ENCODE measurements around the gene MYO9B.

MYO9B gene

DNA sequence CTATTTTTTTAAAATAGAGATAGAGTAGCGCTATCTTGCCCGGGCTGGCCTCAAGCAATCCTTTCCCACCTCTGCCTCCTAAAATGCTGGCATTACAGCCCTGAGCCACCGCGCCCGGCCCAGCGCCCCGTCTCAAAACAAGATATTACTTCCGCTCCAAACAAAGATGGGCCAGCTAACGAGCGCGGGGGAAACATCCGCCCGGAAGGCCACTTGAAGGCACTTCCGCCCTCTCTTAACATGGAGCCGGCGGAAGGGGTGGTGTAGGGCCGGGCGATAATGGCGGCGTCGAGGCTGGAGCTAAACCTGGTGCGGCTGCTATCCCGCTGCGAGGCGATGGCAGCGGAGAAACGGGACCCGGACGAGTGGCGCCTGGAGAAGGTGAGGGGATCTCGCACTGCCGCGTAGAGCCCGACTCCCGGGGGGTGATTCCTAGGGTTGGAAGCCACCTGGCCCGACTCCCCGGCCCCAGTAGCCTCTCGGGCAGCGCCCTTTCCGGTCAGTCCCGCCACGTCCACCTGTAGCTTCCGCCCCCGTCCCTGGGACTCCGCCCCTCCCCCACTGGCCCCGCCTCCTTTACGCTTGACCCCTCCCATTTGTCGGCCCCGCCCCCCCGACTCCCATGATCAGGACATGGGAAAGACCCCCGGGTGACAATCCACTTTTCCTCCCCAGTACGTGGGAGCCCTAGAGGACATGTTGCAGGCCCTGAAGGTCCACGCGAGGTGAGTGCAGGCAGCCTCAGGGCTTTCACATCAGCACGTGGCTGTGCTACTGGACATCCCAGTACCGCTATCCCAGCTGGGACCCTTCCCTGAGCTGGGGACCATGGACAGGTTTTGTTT, 139.8 kb downstream of the MYO9B start, which contains the start of gene USE1:
TSS of gene USE1 (plus strand) at position 231 of the 845 bp plus-strand sequence. CDS start at position 280, 49 bp downstream.
- no peaks in the 10 kb centered on the region for H3K9me3 ChIP-seq (ENCODE audit: control insufficient read depth, insufficient read depth, low read length)
- H3K36me3 ChIP-seq (ENCODE audit: insufficient read depth, low read length), result peaks cover 9% of the 10 kb centered on the region; the same call in 1 of the 2 replicates
- H3K4me1 ChIP-seq (ENCODE audit: insufficient read depth, low read length), result peaks cover 2% of the 10 kb centered on the region; the same call in 1 of the 2 replicates
- H3K9ac ChIP-seq (ENCODE audit: low read depth, low read length), result peak within 1 kb of the TSS; percentile 94

- Histone ChIP-seq H3K36me3 (ENCODE audit: insufficient read depth, low read length) (peaks cover 9% of the 10 kb centered on the region; the same call in 1 of the 2 replicates), H3K4me1 (ENCODE audit: insufficient read depth, low read length) (peaks cover 4% of the 10 kb centered on the region; the same call in 1 of the 2 replicates), H3K9me3 (ENCODE audit: control insufficient read depth, insufficient read depth, low read length) (no peaks in the 10 kb centered on the region), H3K9ac (ENCODE audit: low read depth, low read length) (peak overlapping the region; percentile 94)
Measured at GRCh38 chr19:17216058-17216670, 140.6 kb downstream of the MYO9B start.

DNA sequence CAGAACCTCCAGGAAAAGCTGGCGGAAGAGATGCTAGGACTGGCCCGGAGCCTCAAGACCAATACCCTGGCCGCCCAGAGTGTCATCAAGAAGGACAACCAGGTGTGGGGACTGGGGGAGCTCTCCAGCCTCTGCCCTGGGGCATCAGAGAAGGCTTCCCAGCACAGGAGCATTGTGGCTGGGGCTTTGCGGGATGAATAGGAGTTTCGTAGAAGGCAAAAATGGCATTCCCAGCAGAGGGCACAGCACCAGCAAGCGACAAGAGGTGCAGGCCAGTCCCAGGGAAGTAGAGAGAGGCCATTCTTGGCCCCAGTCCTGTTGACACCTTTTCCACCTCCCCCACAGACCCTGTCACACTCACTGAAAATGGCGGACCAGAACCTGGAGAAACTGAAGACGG, 143.7 kb downstream of the MYO9B start:
- Histone ChIP-seq H3K9ac (ENCODE audit: low read depth, low read length) (no peak overlapping the region), H3K4me1 (ENCODE audit: insufficient read depth, low read length) (peaks cover 4% of the 10 kb centered on the region; the same call in 1 of the 2 replicates), H3K36me3 (ENCODE audit: insufficient read depth, low read length) (0 out of 2 replicates have a peak, but pooled peaks cover 6% of the 10 kb centered on the region), H3K9me3 (ENCODE audit: control insufficient read depth, insufficient read depth, low read length) (no peaks in the 10 kb centered on the region)

DNA sequence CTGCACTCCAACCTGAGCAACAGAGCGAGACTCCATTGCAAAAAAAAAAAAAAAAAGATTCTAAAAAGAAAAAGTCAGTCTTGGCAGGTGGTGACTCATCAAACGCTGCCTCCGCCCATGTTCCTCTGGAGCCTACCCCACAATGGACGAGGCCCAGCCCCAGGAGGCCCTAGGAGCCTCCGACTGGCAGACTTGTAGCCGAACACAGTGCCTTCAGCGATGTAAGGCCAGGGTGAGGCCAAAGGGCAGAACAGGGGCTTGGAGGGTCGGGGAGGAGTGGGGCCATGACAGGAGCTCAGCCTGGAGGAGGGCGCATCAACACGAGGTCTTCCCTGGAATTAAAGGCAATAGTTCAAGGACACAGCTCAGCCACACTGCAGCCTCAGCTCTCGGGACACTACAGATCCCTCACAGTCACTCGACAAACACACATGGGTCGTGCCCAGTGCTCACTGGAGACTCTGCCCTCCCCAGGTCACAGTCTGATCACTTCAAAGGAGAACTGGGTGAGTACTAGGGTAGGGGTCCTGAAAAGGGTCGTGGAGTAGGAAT, 144.7 kb downstream of the MYO9B start:
- H3K4me1 ChIP-seq (ENCODE audit: insufficient read depth, low read length), result peaks cover 4% of the 10 kb centered on the region; the same call in 1 of the 2 replicates
- no peaks in the 10 kb centered on the region for H3K9me3 ChIP-seq (ENCODE audit: control insufficient read depth, insufficient read depth, low read length)
- 0 out of 2 replicates have a peak, but pooled peaks cover 6% of the 10 kb centered on the region for H3K36me3 ChIP-seq (ENCODE audit: insufficient read depth, low read length)
- no peak overlapping the region for H3K9ac ChIP-seq (ENCODE audit: low read depth, low read length)

DNA sequence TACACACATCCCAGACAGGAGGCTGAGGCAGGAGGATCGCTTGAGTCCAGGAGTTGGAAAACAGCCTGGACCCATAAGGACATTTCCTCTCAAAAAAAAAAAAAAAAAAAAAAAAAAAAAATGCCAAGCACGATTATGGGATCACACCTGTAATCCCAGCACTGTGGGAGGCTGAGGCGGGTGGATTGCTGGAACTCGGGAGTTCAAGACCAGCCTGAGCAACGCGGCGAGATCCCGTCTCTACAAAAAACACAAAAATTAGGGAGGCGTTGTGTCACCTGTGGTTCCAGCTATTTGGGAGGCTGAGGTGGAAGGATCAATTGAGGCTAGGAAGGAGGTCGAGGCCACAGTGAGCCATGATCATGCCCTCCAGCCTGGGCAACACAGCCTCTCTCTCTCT, 149.5 kb downstream of the MYO9B start:
- Histone ChIP-seq H3K4me1 (ENCODE audit: insufficient read depth, low read length) (peaks cover 7% of the 10 kb centered on the region; the same call in 1 of the 2 replicates), H3K36me3 (ENCODE audit: insufficient read depth, low read length) (no peaks in the 10 kb centered on the region), H3K9ac (ENCODE audit: low read depth, low read length) (no peak overlapping the region), H3K9me3 (ENCODE audit: control insufficient read depth, insufficient read depth, low read length) (no peaks in the 10 kb centered on the region)

DNA sequence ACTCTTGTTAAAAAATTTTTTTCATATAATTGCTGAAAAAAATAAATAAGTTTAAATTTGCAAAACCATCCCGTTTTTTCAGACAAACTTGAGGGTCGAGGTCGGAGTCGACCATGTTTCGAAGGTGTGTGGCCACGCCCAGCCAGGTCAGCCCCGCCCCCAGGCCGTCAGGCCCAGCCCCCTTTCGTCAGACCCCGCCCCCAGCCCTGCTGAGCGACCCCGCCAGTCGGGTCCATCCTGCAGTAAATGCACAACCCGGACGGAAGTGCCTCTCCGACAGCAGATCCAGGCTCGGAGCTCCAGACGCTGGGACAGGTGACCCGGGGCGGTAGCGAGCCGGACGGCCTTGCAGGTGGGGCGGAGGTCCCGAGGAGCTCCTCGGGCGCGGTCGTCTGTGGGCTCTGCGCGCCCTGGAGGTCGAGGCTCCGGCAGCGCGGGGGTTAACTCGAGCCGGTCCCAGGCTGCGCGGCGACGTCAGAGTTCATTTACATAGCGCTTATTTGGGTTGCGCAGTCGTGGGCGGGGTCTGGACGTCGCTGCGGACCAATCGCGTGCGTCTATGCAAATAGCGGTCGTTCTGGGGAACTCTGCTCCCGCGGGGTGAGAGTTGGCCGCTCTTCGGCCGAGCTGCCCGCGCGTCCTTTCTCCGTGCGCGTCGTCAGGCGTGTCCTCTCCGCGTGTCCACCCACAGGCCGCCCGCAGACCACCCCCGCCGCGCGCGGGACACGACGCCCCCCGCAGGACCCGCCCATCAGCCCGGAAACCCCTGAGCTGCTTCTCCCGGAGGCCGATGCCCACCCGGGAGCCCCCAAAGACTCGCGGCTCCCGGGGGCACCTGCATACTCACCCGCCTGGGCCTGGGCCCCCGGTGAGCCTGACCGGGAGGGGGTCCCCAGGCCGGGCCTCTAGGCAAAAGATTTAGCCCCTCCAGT, 150.7 kb downstream of the MYO9B start, which contains the start of gene OCEL1:
TSS of gene OCEL1 (plus strand) at position 225 of the 932 bp plus-strand sequence. CDS start at position 247, 22 bp downstream.
- H3K4me1 ChIP-seq (ENCODE audit: insufficient read depth, low read length), result peaks cover 3% of the 10 kb centered on the region; the same call in 1 of the 2 replicates
- H3K36me3 ChIP-seq (ENCODE audit: insufficient read depth, low read length), result no peaks in the 10 kb centered on the region
- H3K9me3 ChIP-seq (ENCODE audit: control insufficient read depth, insufficient read depth, low read length), result no peaks in the 10 kb centered on the region
- H3K9ac ChIP-seq (ENCODE audit: low read depth, low read length), result peak within 1 kb of the TSS; percentile 91

- Histone ChIP-seq H3K9me3 (ENCODE audit: control insufficient read depth, insufficient read depth, low read length) (no peaks in the 10 kb centered on the region), H3K4me1 (ENCODE audit: insufficient read depth, low read length) (peaks cover 3% of the 10 kb centered on the region; the same call in 1 of the 2 replicates), H3K9ac (ENCODE audit: low read depth, low read length) (no peak overlapping the region; the same call in 1 of the 2 replicates), H3K36me3 (ENCODE audit: insufficient read depth, low read length) (no peaks in the 10 kb centered on the region)
Measured at GRCh38 chr19:17227798-17228367, 152.3 kb downstream of the MYO9B start.

DNA sequence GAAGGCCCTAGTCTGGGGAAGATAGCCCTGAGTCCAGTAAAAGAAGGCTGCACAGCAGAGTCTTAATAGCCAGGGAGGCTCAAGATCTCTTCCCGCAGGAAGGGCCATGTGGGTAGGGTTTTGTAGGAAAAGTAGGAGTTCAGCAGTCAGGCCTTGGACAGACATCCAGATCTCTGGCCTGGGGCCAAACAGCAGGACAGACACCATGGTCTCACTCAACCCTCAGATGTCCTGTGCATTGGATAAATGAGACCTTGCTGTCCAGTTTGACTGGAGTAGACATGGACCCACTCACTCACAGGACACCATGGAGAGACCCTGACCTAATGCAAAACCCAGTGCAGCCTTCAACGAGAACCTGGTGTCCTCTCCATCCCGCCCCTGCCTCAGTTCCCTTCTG, 154.3 kb downstream of the MYO9B start:
- Histone ChIP-seq H3K36me3 (ENCODE audit: insufficient read depth, low read length) (no peaks in the 10 kb centered on the region; the same call in 1 of the 2 replicates), H3K9me3 (ENCODE audit: control insufficient read depth, insufficient read depth, low read length) (no peaks in the 10 kb centered on the region), H3K9ac (ENCODE audit: low read depth, low read length) (no peak overlapping the region), H3K4me1 (ENCODE audit: insufficient read depth, low read length) (peaks cover 9% of the 10 kb centered on the region)

GRCh38 chr19:17232258-17232657, 156.7 kb downstream of the MYO9B start:
- Histone ChIP-seq H3K36me3 (ENCODE audit: insufficient read depth, low read length) (no peaks in the 10 kb centered on the region; the same call in 1 of the 2 replicates), H3K4me1 (ENCODE audit: insufficient read depth, low read length) (peaks cover 16% of the 10 kb centered on the region), H3K9me3 (ENCODE audit: control insufficient read depth, insufficient read depth, low read length) (no peaks in the 10 kb centered on the region), H3K9ac (ENCODE audit: low read depth, low read length) (no peak overlapping the region)

DNA sequence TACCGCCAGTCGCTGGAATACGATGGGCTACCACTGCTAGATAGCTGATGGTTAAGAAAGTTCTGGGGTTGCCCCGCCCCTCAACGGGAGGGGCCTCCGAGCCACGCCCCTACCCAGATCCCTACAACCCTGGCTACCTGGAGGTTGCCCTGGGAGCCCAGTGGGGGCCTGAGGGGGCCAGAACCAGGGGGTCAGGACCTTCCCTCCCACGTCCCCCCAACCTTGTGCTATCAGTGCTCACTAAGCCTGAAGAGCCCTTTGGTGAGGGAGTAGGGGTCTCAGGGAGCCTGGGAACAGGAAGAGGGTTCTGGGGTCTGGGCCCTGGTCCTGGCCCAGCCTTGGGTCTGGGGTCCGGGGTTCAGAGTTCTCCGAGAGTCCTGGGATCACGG, 159.3 kb downstream of the MYO9B start:
- peaks cover 14% of the 10 kb centered on the region for H3K4me1 ChIP-seq (ENCODE audit: insufficient read depth, low read length)
- H3K9me3 ChIP-seq (ENCODE audit: control insufficient read depth, insufficient read depth, low read length), result no peaks in the 10 kb centered on the region
- H3K36me3 ChIP-seq (ENCODE audit: insufficient read depth, low read length), result no peaks in the 10 kb centered on the region; the same call in 1 of the 2 replicates
- H3K9ac ChIP-seq (ENCODE audit: low read depth, low read length), result peak overlapping the region; percentile 90

DNA sequence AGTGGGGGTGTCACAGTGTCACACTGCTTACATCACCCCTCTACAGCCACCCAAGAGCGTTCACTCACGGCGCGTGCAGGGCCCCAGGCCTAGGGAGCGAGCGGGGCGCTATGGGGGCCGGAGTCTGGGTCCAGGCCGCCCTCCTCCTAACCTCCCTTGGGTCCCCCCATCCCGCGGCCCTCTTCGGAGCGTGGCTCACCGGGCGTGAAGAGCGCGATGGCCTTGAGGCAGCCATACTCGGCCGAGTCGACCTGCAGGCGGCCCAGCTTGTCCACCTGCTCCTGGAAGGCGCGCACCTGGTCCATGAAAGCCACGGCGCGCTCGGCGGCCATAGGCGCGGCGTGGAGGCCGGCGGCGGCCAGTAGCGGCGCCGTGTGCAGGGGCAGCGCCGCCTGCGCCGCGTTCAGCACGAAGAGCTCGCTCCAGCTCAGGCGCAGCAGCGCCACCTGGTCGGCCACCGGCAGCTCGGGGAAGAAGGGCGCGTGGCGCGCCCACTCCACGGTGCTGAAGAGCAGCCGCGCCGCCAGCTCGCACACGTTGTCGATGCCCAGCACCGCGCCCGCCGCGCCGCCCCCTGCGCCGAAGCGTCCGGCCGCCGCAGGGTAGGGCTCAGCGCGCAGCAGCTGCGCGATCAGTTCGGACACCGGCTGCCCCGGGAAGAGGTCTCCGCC, 159.9 kb downstream of the MYO9B start:
- H3K36me3 ChIP-seq (ENCODE audit: insufficient read depth, low read length), result no peaks in the 10 kb centered on the region; the same call in 1 of the 2 replicates

GRCh38 chr19:17235971-17236777, 160.6 kb downstream of the MYO9B start:
- H3K9ac ChIP-seq (ENCODE audit: low read depth, low read length), result peak overlapping the region; percentile 90
- no peaks in the 10 kb centered on the region; the same call in 1 of the 2 replicates for H3K36me3 ChIP-seq (ENCODE audit: insufficient read depth, low read length)
- peaks cover 14% of the 10 kb centered on the region for H3K4me1 ChIP-seq (ENCODE audit: insufficient read depth, low read length)
- H3K9me3 ChIP-seq (ENCODE audit: control insufficient read depth, insufficient read depth, low read length), result no peaks in the 10 kb centered on the region

More for the DNA sequence above, 159.9 kb downstream of the MYO9B start:
- Histone ChIP-seq H3K4me1 (ENCODE audit: insufficient read depth, low read length) (peaks cover 14% of the 10 kb centered on the region), H3K9me3 (ENCODE audit: control insufficient read depth, insufficient read depth, low read length) (no peaks in the 10 kb centered on the region), H3K9ac (ENCODE audit: low read depth, low read length) (peak overlapping the region; percentile 90)
